Caco-2 (cell line): ENCODE measurements around the gene SLC6A20. TPM values are rescaled to one million over a fixed set of nuclear protein-coding genes. Genes with fewer than 3 reads are reported as not detected.

Source experiments
- BruUV-seq: library from RNA; stranded (reverse); fragments of 400-500 nt; replicated peaks from 2 replicates; lab custom pipeline; 2021; lab: Mats Ljungman, UMichigan
- CTCF ChIA-PET: fragments of 300-600 bp; sonication (Branson Sonifier 250); formaldehyde crosslinking; loops from one replicate; lab custom pipeline; 2022; ENCODE audit warnings: antibody characterized with exemption; lab: Charles Lee
- POLR2A ChIA-PET: fragments of 300-600 bp; sonication (Branson Sonifier 250); formaldehyde crosslinking; loops from one replicate; lab custom pipeline; 2022; ENCODE audit warnings: antibody characterized with exemption; lab: Charles Lee
- DNase-seq, 2 experiments: peaks; one replicate each; pipeline versions ENCODE4 v3.0.0 to v3.0.0-alpha.2; 2020 to 2022
- H3K27me3 ChIP-seq: replicated peaks from 2 replicates; pipeline ENCODE4 v1.6.0; 2011; ENCODE audit warnings: low read length; ENCODE audit not compliant: control insufficient read depth, insufficient read depth
- H3K36me3 ChIP-seq: 2 replicates; pipeline ENCODE4 v1.5.1; 2011; ENCODE audit warnings: low read length; ENCODE audit not compliant: control insufficient read depth, insufficient read depth
- H3K4me1 ChIP-seq: fragments of 250-450 bp; sonication (Bioruptor Pico); 2 replicates; pipeline ENCODE4 v1.5.1; 2020; ENCODE audit warnings: mild to moderate bottlenecking
- H3K4me3 ChIP-seq: 2 replicates; pipeline ENCODE4 v1.5.1; 2011; ENCODE audit warnings: low read depth, mild to moderate bottlenecking, control low read depth, low read length
- H3K9me3 ChIP-seq: fragments of 250-450 bp; sonication (Bioruptor Pico); 2 replicates; pipeline ENCODE4 v1.5.1; 2020; ENCODE audit warnings: mild to moderate bottlenecking, moderate library complexity
- H3K27ac Mint-ChIP-seq: one replicate; pipeline ENCODE4 v1.8.0; 2022; ENCODE audit warnings: mixed read lengths; ENCODE audit not compliant: unreplicated experiment
- H3K27me3 Mint-ChIP-seq: one replicate; pipeline ENCODE4 v1.8.0; 2022; ENCODE audit warnings: mixed read lengths; ENCODE audit not compliant: insufficient read depth, unreplicated experiment
- H3K36me3 Mint-ChIP-seq: one replicate; pipeline ENCODE4 v1.8.0; 2022; ENCODE audit warnings: mild to moderate bottlenecking, mixed read lengths; ENCODE audit not compliant: insufficient read depth, unreplicated experiment
- H3K4me1 Mint-ChIP-seq: one replicate; pipeline ENCODE4 v1.8.0; 2022; ENCODE audit warnings: low read depth, mixed read lengths; ENCODE audit not compliant: unreplicated experiment
- H3K4me3 Mint-ChIP-seq: one replicate; pipeline ENCODE4 v1.8.0; 2022; ENCODE audit warnings: mild to moderate bottlenecking, moderate library complexity, mixed read lengths; ENCODE audit not compliant: unreplicated experiment
- H3K9me3 Mint-ChIP-seq: one replicate; pipeline ENCODE4 v1.8.0; 2022; ENCODE audit warnings: mixed read lengths; ENCODE audit not compliant: unreplicated experiment
- intact Hi-C: fragments of 100-400 bp; cut with micrococcal nuclease; formaldehyde crosslinking; loops from one replicate; pipeline ENCODE4 v1.10.0; 2022; ENCODE audit not compliant: unreplicated experiment
- total RNA-seq: library from RNA; stranded (reverse); gene quantifications from 2 replicates; pipeline ENCODE4 v1.2.3, GENCODE V29; 2022
- TF ChIP-seq, protein P1 (sequence below), 2 experiments: fragments of 200-600 bp in 1 of 2; IDR thresholded peaks; 1 replicate in 1 of 2; 2 replicates in 1 of 2; pipeline versions ENCODE4 v1.5.1 to v1.8.0; 2011 to 2022; ENCODE audit warnings: antibody characterized with exemption in 1 of 2, control low read depth in 1 of 2, inconsistent platforms in 1 of 2, low read depth in 1 of 2, low read length in 1 of 2, mild to moderate bottlenecking in 1 of 2, moderate library complexity in 1 of 2; ENCODE audit not compliant: insufficient read depth in 1 of 2, severe bottlenecking in 1 of 2, unreplicated experiment in 1 of 2

Gene SLC6A20
- total RNA-seq, 1 experiment from 2014 or later = 0.39 TPM

GRCh38 chr3:45800611-45801010, 4.3 kb upstream of the SLC6A20 start:
- no peaks in the 10 kb centered on the region for H3K36me3 Mint-ChIP-seq
- BruUV-seq = no TSS peak
- H3K9me3 Mint-ChIP-seq = no peaks in the 10 kb centered on the region
- H3K27me3 Mint-ChIP-seq = no peaks in the 10 kb centered on the region
- H3K4me1 Mint-ChIP-seq = no peaks in the 10 kb centered on the region
- no peak overlapping the region for H3K27ac Mint-ChIP-seq
- H3K4me3 Mint-ChIP-seq = no peak overlapping the region
- Histone ChIP-seq H3K4me1 (no peaks in the 10 kb centered on the region), H3K4me3 (no peak overlapping the region), H3K27me3 (no peaks in the 10 kb centered on the region), H3K36me3 (no peaks in the 10 kb centered on the region), H3K9me3 (no peaks in the 10 kb centered on the region)
- intact Hi-C loops = no loop called here
- no peak for DNase-seq
- TF ChIP-seq, protein P1, sequence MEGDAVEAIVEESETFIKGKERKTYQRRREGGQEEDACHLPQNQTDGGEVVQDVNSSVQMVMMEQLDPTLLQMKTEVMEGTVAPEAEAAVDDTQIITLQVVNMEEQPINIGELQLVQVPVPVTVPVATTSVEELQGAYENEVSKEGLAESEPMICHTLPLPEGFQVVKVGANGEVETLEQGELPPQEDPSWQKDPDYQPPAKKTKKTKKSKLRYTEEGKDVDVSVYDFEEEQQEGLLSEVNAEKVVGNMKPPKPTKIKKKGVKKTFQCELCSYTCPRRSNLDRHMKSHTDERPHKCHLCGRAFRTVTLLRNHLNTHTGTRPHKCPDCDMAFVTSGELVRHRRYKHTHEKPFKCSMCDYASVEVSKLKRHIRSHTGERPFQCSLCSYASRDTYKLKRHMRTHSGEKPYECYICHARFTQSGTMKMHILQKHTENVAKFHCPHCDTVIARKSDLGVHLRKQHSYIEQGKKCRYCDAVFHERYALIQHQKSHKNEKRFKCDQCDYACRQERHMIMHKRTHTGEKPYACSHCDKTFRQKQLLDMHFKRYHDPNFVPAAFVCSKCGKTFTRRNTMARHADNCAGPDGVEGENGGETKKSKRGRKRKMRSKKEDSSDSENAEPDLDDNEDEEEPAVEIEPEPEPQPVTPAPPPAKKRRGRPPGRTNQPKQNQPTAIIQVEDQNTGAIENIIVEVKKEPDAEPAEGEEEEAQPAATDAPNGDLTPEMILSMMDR (IDR thresholded peaks at IDR 0.05; ENCODE audit: insufficient read depth in 1 of 2, low read depth in 1 of 2, low read length in 1 of 2, severe bottlenecking in 1 of 2, unreplicated experiment in 1 of 2) = no peak
- ChIA-PET CTCF (interaction anchor here (0.7 kb wide), 1 partner anchor 32 kb away, joined by 3 read pairs; no protein-coding TSS in a partner anchor), POLR2A (no interaction called here)

- Mint-ChIP-seq H3K4me3 (no peak overlapping the region), H3K27me3 (peaks cover 2% of the 10 kb centered on the region), H3K36me3 (no peaks in the 10 kb centered on the region), H3K27ac (no peak overlapping the region), H3K9me3 (no peaks in the 10 kb centered on the region), H3K4me1 (peaks cover 5% of the 10 kb centered on the region)
- BruUV-seq = no TSS peak
- no peak overlapping the region for H3K4me3 ChIP-seq
- H3K27me3 ChIP-seq = no peaks in the 10 kb centered on the region
- H3K9me3 ChIP-seq = no peaks in the 10 kb centered on the region
- TF ChIP-seq, protein P1 (IDR thresholded peaks at IDR 0.05; ENCODE audit: insufficient read depth in 1 of 2, low read depth in 1 of 2, low read length in 1 of 2, severe bottlenecking in 1 of 2, unreplicated experiment in 1 of 2) = no peak
- no peaks in the 10 kb centered on the region for H3K4me1 ChIP-seq
- POLR2A ChIA-PET = no interaction called here
- DNase-seq = no peak
- H3K36me3 ChIP-seq = no peaks in the 10 kb centered on the region
- intact Hi-C loops = no loop called here
- CTCF ChIA-PET = no interaction called here
Measured at GRCh38 chr3:45799586-45799985, 3.2 kb upstream of the SLC6A20 start.

GRCh38 chr3:45798034-45798433, 1.7 kb upstream of the SLC6A20 start:
- no peaks in the 10 kb centered on the region for H3K9me3 ChIP-seq
- Mint-ChIP-seq H3K27ac (no peak overlapping the region), H3K9me3 (no peaks in the 10 kb centered on the region), H3K27me3 (peaks cover 4% of the 10 kb centered on the region), H3K36me3 (no peaks in the 10 kb centered on the region), H3K4me3 (no peak overlapping the region), H3K4me1 (peaks cover 5% of the 10 kb centered on the region)
- no peak for DNase-seq
- intact Hi-C loops = no loop called here
- no peak overlapping the region for H3K4me3 ChIP-seq
- TF ChIP-seq, protein P1 (IDR thresholded peaks at IDR 0.05; ENCODE audit: insufficient read depth in 1 of 2, low read depth in 1 of 2, low read length in 1 of 2, severe bottlenecking in 1 of 2, unreplicated experiment in 1 of 2) = no peak
- no peaks in the 10 kb centered on the region for H3K4me1 ChIP-seq
- BruUV-seq = no TSS peak
- ChIA-PET POLR2A (no interaction called here), CTCF (no interaction called here)
- no peaks in the 10 kb centered on the region; the same call in 1 of the 2 replicates for H3K36me3 ChIP-seq
- H3K27me3 ChIP-seq = no peaks in the 10 kb centered on the region
